Activated CD8-positive, alpha-beta T cell treated with anti-CD3 and anti-CD28 coated beads, Interleukin-2, amount 10 ng/mL, durations not matched to agents 7 days and 5 days (primary cell): ENCODE results near the gene DMPK. TPM values are rescaled to one million over a fixed set of nuclear protein-coding genes. Genes with fewer than 3 reads are reported as not detected.
"Not testable (repeated sequence)": the region's sequence is repeated elsewhere in the genome, so short reads cannot be mapped to it uniquely, and the experiment has no call there.

Source experiments
- ATAC-seq: fragments of 150-1000 bp; cut with Tn5 transposase; one replicate; pipeline ENCODE4 v1.10.0; 2021; ENCODE audit warnings: moderate library complexity
- CTCF ChIA-PET: fragments of 350-600 bp; sonication (Branson Sonifier 250); formaldehyde crosslinking; loops from one replicate; lab custom pipeline; 2021; ENCODE audit warnings: antibody characterized with exemption; lab: Charles Lee
- POLR2A ChIA-PET: fragments of 350-600 bp; sonication (Branson Sonifier 250); formaldehyde crosslinking; loops from one replicate; lab custom pipeline; 2021; ENCODE audit warnings: antibody characterized with exemption; lab: Charles Lee
- DNase-seq: peaks from one replicate; pipeline ENCODE4 v3.0.0-alpha.2; 2020
- H3K27ac Mint-ChIP-seq: one replicate; pipeline ENCODE4 v1.8.0; 2021; ENCODE audit warnings: mild to moderate bottlenecking, mixed read lengths
- H3K27me3 Mint-ChIP-seq: one replicate; pipeline ENCODE4 v1.8.0; 2021; ENCODE audit warnings: low read depth, mixed read lengths
- H3K36me3 Mint-ChIP-seq: one replicate; pipeline ENCODE4 v1.8.0; 2021; ENCODE audit warnings: low read depth, mixed read lengths
- H3K4me1 Mint-ChIP-seq: one replicate; pipeline ENCODE4 v1.8.0; 2021; ENCODE audit warnings: low read depth, mixed read lengths
- H3K4me3 Mint-ChIP-seq: one replicate; pipeline ENCODE4 v1.8.0; 2021; ENCODE audit warnings: mild to moderate bottlenecking, mixed read lengths
- H3K9me3 Mint-ChIP-seq: one replicate; pipeline ENCODE4 v1.8.0; 2022; ENCODE audit warnings: mixed read lengths; ENCODE audit not compliant: insufficient read depth
- total RNA-seq, 2 experiments: library from RNA; stranded (reverse); gene quantifications; one replicate each; pipeline ENCODE4 v1.2.3, GENCODE V29; 2021

The DMPK gene
- total RNA-seq, 2 experiments from 2014 or later: 9.9 to 14.4 TPM

- Mint-ChIP-seq H3K9me3 (no peaks in the 10 kb centered on the region), H3K4me1 (no peaks in the 10 kb centered on the region), H3K36me3 (no peaks in the 10 kb centered on the region), H3K4me3 (no peak overlapping the region), H3K27ac (no peak overlapping the region), H3K27me3 (no peaks in the 10 kb centered on the region)
- ChIA-PET CTCF (interaction anchor here (1.5 kb wide), 1 partner anchor 129 kb away, joined by 4 read pairs; no protein-coding TSS in a partner anchor), POLR2A (interaction anchor here (2.7 kb wide), 1 partner anchor 15 kb away, joined by 6 read pairs; the partner anchor contains the start of gene SIX5)
- DNase-seq: no peak
- no peak for ATAC-seq
Observed at GRCh38 chr19:45754323-45754722, 28.0 kb downstream of the DMPK start.

- ATAC-seq (no peak), DNase-seq (no peak)
- Mint-ChIP-seq H3K27ac (no peak overlapping the region), H3K4me1 (no peaks in the 10 kb centered on the region), H3K9me3 (no peaks in the 10 kb centered on the region), H3K36me3 (no peaks in the 10 kb centered on the region), H3K4me3 (no peak overlapping the region), H3K27me3 (no peaks in the 10 kb centered on the region)
- ChIA-PET POLR2A (interaction anchor here (2.7 kb wide), 1 partner anchor 15 kb away, joined by 6 read pairs; the partner anchor contains the start of gene SIX5), CTCF (interaction anchor here (0.7 kb wide), 1 partner anchor 15 kb away, joined by 3 read pairs; the partner anchor contains the start of gene SIX5)
Observed at GRCh38 chr19:45753548-45753947, 28.7 kb downstream of the DMPK start.

DNA sequence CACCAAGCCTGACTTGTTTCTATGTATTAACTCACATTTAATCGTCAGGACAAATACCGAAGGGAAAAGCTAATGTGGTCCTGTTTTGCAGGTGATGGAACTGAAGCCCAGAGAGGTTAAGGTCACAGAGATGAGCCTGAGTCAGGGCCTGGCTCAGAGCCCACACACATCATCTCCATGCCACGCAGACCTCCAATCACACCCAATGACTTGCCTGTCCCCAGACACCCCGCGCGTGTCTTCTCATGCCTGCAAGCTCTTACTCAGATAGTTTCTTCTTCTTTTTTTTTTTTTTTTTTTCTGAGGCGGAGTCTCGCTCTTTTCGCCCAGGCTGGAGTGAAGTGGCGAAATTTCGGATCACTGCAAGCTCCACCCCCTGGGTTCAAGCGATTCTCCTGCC lies 29.7 kb downstream of the DMPK start:
- Mint-ChIP-seq H3K27me3 (no peaks in the 10 kb centered on the region), H3K4me3 (no peak overlapping the region), H3K27ac (no peak overlapping the region), H3K9me3 (no peaks in the 10 kb centered on the region), H3K36me3 (no peaks in the 10 kb centered on the region), H3K4me1 (no peaks in the 10 kb centered on the region)
- DNase-seq (no peak), ATAC-seq (no peak)
- ChIA-PET POLR2A (no interaction called here), CTCF (interaction anchor here (0.8 to 0.9 kb wide), 2 partner anchors 16 to 21 kb away, joined by 4 read pairs; partner anchors contain the start of gene SIX5)

GRCh38 chr19:45751483-45751882 lies 30.8 kb downstream of the DMPK start:
- POLR2A ChIA-PET, H3K9me3 Mint-ChIP-seq, DNase-seq, H3K4me1 Mint-ChIP-seq, H3K4me3 Mint-ChIP-seq, H3K27ac Mint-ChIP-seq, H3K27me3 Mint-ChIP-seq, ATAC-seq, H3K36me3 Mint-ChIP-seq: not testable (repeated sequence)
- CTCF ChIA-PET: interaction anchor here (0.9 kb wide), 1 partner anchor 17 kb away, joined by 4 read pairs; the partner anchor contains the start of gene SIX5

DNA sequence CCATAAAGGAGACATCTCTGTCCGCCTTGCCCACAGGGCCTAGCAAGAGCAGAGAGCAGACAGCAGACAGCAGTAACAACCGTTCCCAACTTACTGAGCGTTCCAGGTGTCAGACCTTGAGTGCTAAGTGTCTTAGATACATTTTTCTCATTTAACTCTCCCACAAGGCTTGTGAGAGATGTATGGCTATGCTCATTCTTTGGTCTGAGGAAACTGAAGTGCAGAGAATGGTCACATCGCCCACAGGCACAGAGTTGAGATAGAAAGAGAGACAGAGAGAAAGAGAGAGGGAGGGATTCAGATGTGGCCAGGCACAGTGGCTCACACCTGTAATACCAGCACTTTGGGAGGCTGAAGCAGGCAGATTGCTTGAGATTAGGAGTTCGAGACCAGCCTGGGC lies 34.8 kb downstream of the DMPK start:
- ATAC-seq: no peak
- no peaks in the 10 kb centered on the region for H3K36me3 Mint-ChIP-seq
- ChIA-PET CTCF (no interaction called here), POLR2A (no interaction called here)
- H3K27ac Mint-ChIP-seq: no peak overlapping the region
- peaks cover 17% of the 10 kb centered on the region for H3K27me3 Mint-ChIP-seq
- H3K4me1 Mint-ChIP-seq: no peaks in the 10 kb centered on the region
- no peak overlapping the region for H3K4me3 Mint-ChIP-seq
- H3K9me3 Mint-ChIP-seq: no peaks in the 10 kb centered on the region
- DNase-seq: no peak

DNA sequence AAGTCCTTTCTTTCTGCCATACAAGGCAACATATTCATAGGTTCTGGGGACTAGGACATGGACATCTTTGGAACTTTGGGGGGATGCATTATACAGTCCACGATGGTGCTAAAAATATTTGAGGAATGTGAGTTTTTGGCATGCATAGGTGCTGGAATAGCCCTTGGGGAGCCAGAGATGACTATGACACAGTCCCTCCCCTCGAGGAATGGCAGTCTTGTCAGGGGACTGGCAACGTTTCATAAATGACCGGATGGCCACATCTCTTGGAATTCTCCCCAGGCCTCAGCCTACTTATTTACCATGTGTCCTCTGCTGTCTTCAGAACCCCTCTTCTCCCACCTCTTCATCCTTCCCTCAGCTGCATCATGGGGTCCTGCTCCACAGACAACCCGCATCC lies 35.4 kb downstream of the DMPK start:
- ChIA-PET POLR2A (no interaction called here), CTCF (no interaction called here)
- DNase-seq (no peak), ATAC-seq (no peak)
- Mint-ChIP-seq H3K9me3 (no peaks in the 10 kb centered on the region), H3K4me3 (no peak overlapping the region), H3K27ac (no peak overlapping the region), H3K36me3 (no peaks in the 10 kb centered on the region), H3K27me3 (peaks cover 19% of the 10 kb centered on the region), H3K4me1 (no peaks in the 10 kb centered on the region)

- DNase-seq: no peak
- Mint-ChIP-seq H3K9me3 (no peaks in the 10 kb centered on the region), H3K4me1 (no peaks in the 10 kb centered on the region), H3K27me3 (peaks cover 19% of the 10 kb centered on the region), H3K4me3 (no peak overlapping the region), H3K27ac (no peak overlapping the region), H3K36me3 (no peaks in the 10 kb centered on the region)
- ATAC-seq: no peak
- ChIA-PET POLR2A (no interaction called here), CTCF (no interaction called here)
Observed at GRCh38 chr19:45745606-45746005, 36.7 kb downstream of the DMPK start.

DNA sequence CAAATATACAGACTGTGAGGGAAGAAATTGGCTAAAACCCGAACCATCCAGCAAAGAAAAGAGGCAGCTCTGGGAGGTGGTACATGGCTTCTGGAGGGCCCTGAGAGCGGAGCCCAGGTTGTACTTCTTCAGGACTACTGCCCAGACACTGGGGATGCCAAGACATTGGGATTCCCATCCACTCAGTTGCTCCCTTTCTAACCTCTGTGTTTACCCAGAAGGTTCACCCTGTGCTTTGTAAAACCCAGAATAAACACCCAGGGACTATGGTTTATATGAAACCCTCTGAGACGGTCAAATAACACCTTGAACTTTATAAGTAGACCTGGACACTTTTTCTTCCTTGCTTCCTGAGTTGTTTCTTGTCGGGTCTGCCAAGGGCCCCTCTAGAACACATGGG lies 39.3 kb downstream of the DMPK start:
- no peak for ATAC-seq
- ChIA-PET CTCF (interaction anchor here (1.5 kb wide), 1 partner anchor 27 kb away, joined by 4 read pairs; no protein-coding TSS in a partner anchor), POLR2A (no interaction called here)
- Mint-ChIP-seq H3K27me3 (peaks cover 19% of the 10 kb centered on the region), H3K27ac (no peak overlapping the region), H3K4me3 (no peak overlapping the region), H3K4me1 (no peaks in the 10 kb centered on the region), H3K9me3 (no peaks in the 10 kb centered on the region), H3K36me3 (no peaks in the 10 kb centered on the region)
- DNase-seq: no peak

GRCh38 chr19:45739498-45740439 lies 42.5 kb downstream of the DMPK start:
- CTCF ChIA-PET: interaction anchor here (0.7 to 1.3 kb wide), 3 partner anchors 9 to 59 kb away, joined by 3 read pairs; partner anchors contain the start of genes FBXO46 and SIX5
- H3K9me3 Mint-ChIP-seq: no peaks in the 10 kb centered on the region
- DNase-seq (no peak), ATAC-seq (no peak)
- no peaks in the 10 kb centered on the region for H3K4me1 Mint-ChIP-seq
- H3K36me3 Mint-ChIP-seq: no peaks in the 10 kb centered on the region
- POLR2A ChIA-PET: no interaction called here
- H3K4me3 Mint-ChIP-seq: no peak overlapping the region
- no peak overlapping the region for H3K27ac Mint-ChIP-seq
- H3K27me3 Mint-ChIP-seq: peaks cover 4% of the 10 kb centered on the region

GRCh38 chr19:45733160-45733810 lies 49.0 kb downstream of the DMPK start, which contains the start of gene MEIOSIN:
Gene MEIOSIN (plus strand): TSS chr19:45733439. CDS start chr19:45735377, 1,938 bp downstream.
- Mint-ChIP-seq H3K9me3 (no peaks in the 10 kb centered on the region), H3K27ac (no peak within 1 kb of the TSS), H3K4me1 (peaks cover 17% of the 10 kb centered on the region), H3K27me3 (no peaks in the 10 kb centered on the region), H3K36me3 (no peaks in the 10 kb centered on the region), H3K4me3 (no peak within 1 kb of the TSS)
- CTCF ChIA-PET: interaction anchor here (1.4 kb wide), 1 partner anchor 40 kb away, joined by 5 read pairs; no protein-coding TSS in a partner anchor
- DNase-seq (no peak), ATAC-seq (no peak)
- POLR2A ChIA-PET: no interaction called here

DNA sequence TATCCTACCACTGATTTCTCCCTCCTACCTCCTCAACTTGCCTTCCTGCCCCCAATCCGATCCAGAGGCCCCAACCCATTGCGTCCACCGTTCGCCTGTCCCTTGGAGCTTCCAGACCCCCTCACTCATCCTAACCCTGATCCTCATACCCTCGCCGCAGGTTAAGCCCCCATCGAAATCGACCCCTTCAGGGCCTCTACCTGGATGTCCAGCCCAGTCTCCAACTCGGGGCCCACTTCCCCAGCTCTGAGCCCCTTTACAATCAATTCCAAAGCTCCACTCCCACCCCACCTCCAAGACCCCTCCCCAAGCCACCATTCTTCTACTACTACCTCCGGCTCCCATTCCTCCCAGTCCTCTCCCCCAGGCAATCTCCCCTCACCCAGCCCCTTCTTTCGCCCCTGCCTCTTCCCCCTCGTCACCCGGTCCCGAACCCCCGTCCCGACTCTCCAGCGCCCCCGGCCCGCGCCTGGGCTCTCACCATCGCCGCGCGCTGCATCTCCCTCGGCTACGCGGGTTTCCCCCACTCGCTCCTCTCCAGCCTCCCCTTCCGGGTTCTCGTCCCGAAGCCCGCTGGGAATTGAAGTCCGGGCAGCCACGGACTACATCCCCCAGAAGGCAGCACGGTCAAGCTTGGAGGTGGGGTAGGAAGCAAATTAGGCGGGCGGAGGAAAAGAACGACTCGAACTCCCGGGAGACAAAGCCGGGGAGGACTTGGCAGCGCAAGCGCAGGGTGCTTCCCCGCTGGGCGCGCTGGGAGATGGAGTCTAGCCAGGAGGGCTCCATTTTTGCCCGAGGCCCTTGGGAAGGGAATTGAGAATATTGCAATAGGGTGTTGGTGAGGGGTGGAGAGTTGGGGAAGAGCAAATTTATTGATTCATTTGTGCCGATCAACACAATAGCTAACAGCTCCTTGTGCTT lies 51.7 kb downstream of the DMPK start, which contains the start of gene FBXO46:
Gene FBXO46, minus strand, starts transcription at position 529 of the 921 bp plus-strand sequence. CDS start 17,401 bp downstream, outside the sequence.
- ATAC-seq (peak; percentile 99), DNase-seq (peak; percentile 97)
- ChIA-PET POLR2A (interaction anchor here (1.2 to 2.5 kb wide), 5 partner anchors 10 to 61 kb away, joined by 3 to 22 read pairs (median 4); partner anchors contain the start of gene SNRPD2), CTCF (interaction anchor here (0.9 to 2.5 kb wide), 8 partner anchors 10 to 86 kb away, joined by 3 to 25 read pairs (median 4); partner anchors contain the start of genes QPCTL and SNRPD2)
- H3K27ac Mint-ChIP-seq: peak within 1 kb of the TSS; percentile 88
- no peaks in the 10 kb centered on the region for H3K27me3 Mint-ChIP-seq
- no peaks in the 10 kb centered on the region for H3K36me3 Mint-ChIP-seq
- H3K4me3 Mint-ChIP-seq: peak within 1 kb of the TSS; percentile 91
- H3K4me1 Mint-ChIP-seq: peaks cover 26% of the 10 kb centered on the region
- H3K9me3 Mint-ChIP-seq: no peaks in the 10 kb centered on the region
